SK-N-SH treated with all-trans-retinoic acid at 6 μM for 48 hours (cell line): ENCODE results near the gene KRT85.

Experiments
- ATAC-seq: fragments of 200-7000 bp; cut with Tn5 transposase; 3 replicates; pipeline ENCODE4 v1.9.1; 2020; ENCODE audit warnings: mild to moderate bottlenecking, moderate library complexity
- BACH2 ChIP-seq: fragments of 250-450 bp; sonication (Bioruptor Pico); IDR thresholded peaks from 2 replicates; pipeline ENCODE4 v1.9.0; 2021; ENCODE audit warnings: mild to moderate bottlenecking, borderline replicate concordance
- CREB5 ChIP-seq: fragments of 250-450 bp; sonication (Bioruptor Pico); IDR thresholded peaks from 2 replicates; pipeline ENCODE4 v1.5.1; 2020; ENCODE audit warnings: low read depth, mild to moderate bottlenecking, moderate library complexity
- CSRNP3 ChIP-seq: fragments of 250-450 bp; sonication (Bioruptor Pico); IDR thresholded peaks from 2 replicates; pipeline ENCODE4 v1.5.1; 2021; ENCODE audit warnings: mild to moderate bottlenecking, moderate library complexity
- ESRRG ChIP-seq: fragments of 250-450 bp; sonication (Bioruptor Pico); IDR thresholded peaks from 2 replicates; pipeline ENCODE4 v1.6.1; 2021; ENCODE audit warnings: mild to moderate bottlenecking
- GLIS3 ChIP-seq: fragments of 250-450 bp; sonication (Bioruptor Pico); IDR thresholded peaks from 2 replicates; pipeline ENCODE4 v1.5.0; 2020; ENCODE audit warnings: mild to moderate bottlenecking, moderate library complexity
- ISL1 ChIP-seq: fragments of 250-450 bp; sonication (Bioruptor Pico); IDR thresholded peaks from 2 replicates; pipeline ENCODE4 v2.1.2; 2022; ENCODE audit warnings: mild to moderate bottlenecking, moderate library complexity
- OSR1 ChIP-seq: fragments of 250-450 bp; sonication (Bioruptor Pico); IDR thresholded peaks from 2 replicates; pipeline ENCODE4 v1.8.0; 2022; ENCODE audit warnings: moderate library complexity, mild to moderate bottlenecking, inconsistent platforms
- POU6F1 ChIP-seq: fragments of 250-450 bp; sonication (Bioruptor Pico); IDR thresholded peaks from 2 replicates; pipeline ENCODE4 v1.8.0; 2021; ENCODE audit warnings: low read depth, mild to moderate bottlenecking, moderate library complexity, borderline replicate concordance
- RARB ChIP-seq: fragments of 250-450 bp; sonication (Bioruptor Pico); IDR thresholded peaks from 2 replicates; pipeline ENCODE4 v1.8.0; 2021; ENCODE audit warnings: mild to moderate bottlenecking, moderate library complexity
- SNAI2 ChIP-seq: fragments of 250-450 bp; sonication (Bioruptor Pico); IDR thresholded peaks from 2 replicates; pipeline ENCODE4 v1.5.0; 2020; ENCODE audit warnings: mild to moderate bottlenecking, moderate library complexity
- TCF4 ChIP-seq: fragments of 250-450 bp; sonication (Bioruptor Pico); IDR thresholded peaks from 2 replicates; pipeline ENCODE4 v1.8.0; 2021; ENCODE audit warnings: mild to moderate bottlenecking, moderate library complexity, borderline replicate concordance
- TOX ChIP-seq: fragments of 250-450 bp; sonication (Bioruptor Pico); IDR thresholded peaks from 2 replicates; pipeline ENCODE4 v1.8.0; 2021; ENCODE audit warnings: mild to moderate bottlenecking, moderate library complexity, borderline replicate concordance
- TSHZ2 ChIP-seq: fragments of 250-450 bp; sonication (Bioruptor Pico); IDR thresholded peaks from 2 replicates; pipeline ENCODE4 v1.5.0; 2020; ENCODE audit warnings: mild to moderate bottlenecking, moderate library complexity
- ZNF565 ChIP-seq: fragments of 450-650 bp; formaldehyde crosslinking; conservative IDR thresholded peaks from 2 replicates; pipeline ENCODE4 v1.5.0; 2020; ENCODE audit warnings: low read depth, mild to moderate bottlenecking, moderate library complexity
- ZNF8 ChIP-seq: fragments of 450-650 bp; formaldehyde crosslinking; IDR thresholded peaks from 2 replicates; pipeline ENCODE4 v1.5.0; 2020; ENCODE audit warnings: mild to moderate bottlenecking, moderate library complexity

The KRT85 gene

GRCh38 chr12:52364061-52364460 lies 3.2 kb downstream of the KRT85 start:
- ATAC-seq: no peak
- TF ChIP-seq ESRRG (no peak), POU6F1 (CRISPR knock-in tag) (no peak), RARB (CRISPR knock-in tag) (no peak), SNAI2 (CRISPR knock-in tag) (no peak), TSHZ2 (CRISPR knock-in tag) (no peak), CREB5 (CRISPR knock-in tag) (no peak), ZNF8 (CRISPR knock-in tag) (no peak)

GRCh38 chr12:52363111-52363679 lies 4.1 kb downstream of the KRT85 start:
- TF ChIP-seq CSRNP3: no peak
- TF ChIP-seq BACH2 (CRISPR knock-in tag): no peak
- ATAC-seq: no peak

- 0 out of 3 replicates have a peak, but pooled peaks have one; percentile 21 for ATAC-seq
- no peak for TF ChIP-seq RARB (CRISPR knock-in tag)
- TF ChIP-seq SNAI2 (CRISPR knock-in tag): no peak
- TF ChIP-seq ZNF8 (CRISPR knock-in tag): no peak
- no peak for TF ChIP-seq TOX (CRISPR knock-in tag)
- no peak for TF ChIP-seq TCF4
- TF ChIP-seq ZNF565: no peak
- TF ChIP-seq ESRRG: no peak
- no peak for TF ChIP-seq CREB5 (CRISPR knock-in tag)
- no peak for TF ChIP-seq GLIS3 (CRISPR knock-in tag)
- TF ChIP-seq CSRNP3: no peak
- TF ChIP-seq OSR1: no peak
- TF ChIP-seq ISL1 (CRISPR knock-in tag): no peak
- no peak for TF ChIP-seq TSHZ2 (CRISPR knock-in tag)
Observed at GRCh38 chr12:52362118-52362726, 5.1 kb downstream of the KRT85 start.
